Amniotic epithelial cell (primary cell): ENCODE measurements around the gene MTERF1.

Experiments
- DNase-seq: peaks from one replicate; pipeline ENCODE4 v3.0.0-alpha.2; 2010; ENCODE audit warnings: low read depth

The MTERF1 gene

DNA sequence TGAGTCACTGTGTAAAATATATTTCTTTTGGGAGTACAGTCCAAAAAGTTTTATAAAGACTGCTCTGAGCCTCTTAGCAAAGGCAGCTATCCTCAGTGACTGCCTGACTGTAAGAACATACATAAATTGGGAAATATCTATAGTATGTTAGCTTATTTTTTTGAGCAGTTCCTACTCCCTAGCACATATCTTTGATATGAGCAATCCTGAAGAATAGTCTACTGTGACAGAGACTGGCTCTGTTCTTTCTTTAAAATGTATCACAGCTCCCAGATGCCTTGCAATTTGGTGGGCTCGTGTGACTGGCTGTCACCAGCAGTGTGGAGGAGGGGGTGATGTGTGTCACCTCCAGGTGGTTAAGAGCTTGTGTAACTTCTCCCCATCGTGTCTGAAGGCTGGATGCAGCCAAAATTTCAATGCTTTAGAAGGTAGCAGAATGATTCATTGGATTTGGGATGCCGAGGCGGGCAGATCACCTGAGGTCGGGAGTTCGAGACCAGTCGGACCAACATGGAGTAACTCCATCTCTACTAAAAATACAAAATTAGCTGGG, 47.9 kb downstream of the MTERF1 start:
- no peak for DNase-seq

DNA sequence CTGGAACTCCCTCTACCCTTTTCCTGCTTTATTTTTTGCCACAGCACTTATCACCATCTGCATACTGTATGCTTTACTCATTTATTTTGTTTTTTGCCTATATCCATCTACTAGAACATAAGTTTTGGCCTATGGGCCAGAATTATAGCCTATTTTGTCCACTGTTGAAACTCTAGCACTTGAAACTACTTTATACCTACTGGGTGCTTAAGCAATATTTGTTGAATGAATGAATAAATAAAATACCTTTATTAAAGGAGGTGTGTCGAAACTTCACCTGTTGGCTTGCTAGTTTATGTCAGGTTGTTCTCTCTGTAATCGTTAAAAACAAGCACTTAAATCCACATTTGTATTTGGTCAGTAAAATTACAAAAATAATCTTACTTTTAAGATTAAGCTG, 53.3 kb downstream of the MTERF1 start:
- no peak for DNase-seq

DNA sequence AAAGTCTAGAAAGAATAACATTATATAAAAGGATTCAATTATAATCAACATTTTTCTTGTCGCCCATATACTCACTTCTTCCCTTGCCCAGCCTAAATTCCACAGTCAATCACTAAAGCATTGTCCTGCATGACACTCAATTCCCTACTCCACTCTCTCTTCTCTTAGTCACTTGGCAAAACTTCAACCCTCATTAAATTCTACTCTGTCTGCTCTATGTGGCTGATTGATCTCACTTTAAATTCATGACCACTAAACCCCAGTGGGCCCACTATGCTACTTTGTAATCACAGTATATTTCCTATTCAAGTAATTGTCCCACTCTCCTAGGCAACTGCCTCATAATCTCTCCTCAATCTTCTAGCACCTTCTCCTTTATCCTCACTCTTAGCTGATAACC, 54.1 kb downstream of the MTERF1 start:
- no peak for DNase-seq

DNA sequence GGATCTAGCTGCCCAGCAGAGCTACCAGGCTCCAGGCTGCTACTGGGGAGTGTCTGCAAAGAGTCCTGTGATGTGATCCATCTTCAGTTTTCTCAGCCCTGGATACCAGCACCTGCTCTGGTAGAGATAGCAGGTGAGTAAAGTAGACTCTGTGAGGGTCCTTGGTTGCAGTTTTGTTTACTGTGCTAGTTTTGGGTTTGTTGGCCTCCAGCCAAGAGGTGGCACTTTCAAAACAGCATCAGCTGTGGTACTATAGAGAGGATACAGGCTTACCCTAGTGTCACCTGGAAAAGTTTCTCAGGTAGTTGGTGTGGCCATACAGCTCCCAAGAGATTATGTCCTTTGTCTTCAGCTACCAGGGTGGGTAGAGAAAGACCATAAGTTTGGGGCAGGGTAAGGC, 56.3 kb downstream of the MTERF1 start:
- DNase-seq: no peak
